Measurements from ENCODE around the gene NXT1.

NXT1 gene

GRCh38 chr20:23315099-23315498, 35.5 kb upstream of the NXT1 start:
- no peak for DNase-seq (ENCODE audit: insufficient read length, low spot score)
- no peak for TF ChIP-seq CTCF (IDR thresholded peaks at IDR 0.05; ENCODE audit: insufficient read depth, missing control alignments)
- no peak for FAIRE-seq

GRCh38 chr20:23316626-23317025, 34.0 kb upstream of the NXT1 start:
- FAIRE-seq (no peak), DNase-seq (ENCODE audit: insufficient read length, low spot score) (no peak)
- no peak for TF ChIP-seq CTCF (IDR thresholded peaks at IDR 0.05; ENCODE audit: insufficient read depth, missing control alignments)

- DNase-seq (ENCODE audit: insufficient read length, low spot score) = no peak
- TF ChIP-seq CTCF (IDR thresholded peaks at IDR 0.05; ENCODE audit: insufficient read depth, missing control alignments) = no peak
- no peak for FAIRE-seq
Observed at GRCh38 chr20:23317081-23317480, 33.5 kb upstream of the NXT1 start.

GRCh38 chr20:23318347-23318746, 32.2 kb upstream of the NXT1 start:
- no peak for FAIRE-seq
- no peak for TF ChIP-seq CTCF (IDR thresholded peaks at IDR 0.05; ENCODE audit: insufficient read depth, missing control alignments)
- no peak for DNase-seq (ENCODE audit: insufficient read length, low spot score)

- TF ChIP-seq CTCF (IDR thresholded peaks at IDR 0.05; ENCODE audit: insufficient read depth, missing control alignments) = no peak
- FAIRE-seq (no peak), DNase-seq (ENCODE audit: insufficient read length, low spot score) (no peak)
Observed at GRCh38 chr20:23320317-23320716, 30.3 kb upstream of the NXT1 start.

- TF ChIP-seq CTCF (IDR thresholded peaks at IDR 0.05; ENCODE audit: insufficient read depth, missing control alignments) = no peak
- DNase-seq (ENCODE audit: insufficient read length, low spot score) = no peak
- FAIRE-seq = no peak
Observed at GRCh38 chr20:23325107-23325506, 25.5 kb upstream of the NXT1 start.

GRCh38 chr20:23326774-23327173, 23.8 kb upstream of the NXT1 start:
- no peak for TF ChIP-seq CTCF (IDR thresholded peaks at IDR 0.05; ENCODE audit: insufficient read depth, missing control alignments)
- FAIRE-seq (no peak), DNase-seq (ENCODE audit: insufficient read length, low spot score) (no peak)

Data from D721Med (cell line).